HCT116 (cell line): Measurements from ENCODE around the gene EIF4G3. TPM values are rescaled to one million over a fixed set of nuclear protein-coding genes. Genes with fewer than 3 reads are reported as not detected.

Source experiments
- ATAC-seq: fragments of 200-7000 bp; cut with Tn5 transposase; 2 replicates; pipeline ENCODE4 v1.9.1; 2020; ENCODE audit warnings: mild to moderate bottlenecking, moderate library complexity
- BruUV-seq: library from RNA; stranded (reverse); fragments of 400-500 nt; replicated peaks from 2 replicates; lab custom pipeline; 2021; lab: Mats Ljungman, UMichigan
- CTCF ChIA-PET: fragments of 300-600 bp; sonication (Branson Sonifier 250); formaldehyde crosslinking; loops from one replicate; lab custom pipeline; 2021; ENCODE audit warnings: antibody characterized with exemption; lab: Charles Lee
- POLR2A ChIA-PET: fragments of 300-600, 350-600 bp; sonication (Branson Sonifier 250); formaldehyde crosslinking; loops from one replicate; lab custom pipeline; 2021; ENCODE audit warnings: antibody characterized with exemption; lab: Charles Lee
- RAD21 ChIA-PET, 2 experiments: fragments of 300-600 bp; sonication (Branson Sonifier 250); formaldehyde crosslinking; loops; one replicate each; lab custom pipeline; 2023; ENCODE audit warnings: low total read pairs in 2 of 2; ENCODE audit not compliant: uncharacterized antibody in 2 of 2, unreplicated experiment in 2 of 2, low non-redundant PET in 1 of 2; lab: Charles Lee
- DNase-seq: peaks from one replicate; pipeline ENCODE4 v3.0.0-alpha.2; 2010; ENCODE audit warnings: low read depth, low spot score
- H2AFZ ChIP-seq: fragments of 200-600 bp; shearing (Covaris generic), sonication (generic); 2 replicates; pipeline ENCODE4 v1.6.1; 2017; ENCODE audit warnings: low read depth, mixed run types, mixed read lengths, antibody characterized with exemption, low read length; ENCODE audit not compliant: poor library complexity, severe bottlenecking
- H3K27ac ChIP-seq: 2 replicates; pipeline ENCODE4 v1.5.1; 2012; ENCODE audit warnings: low read depth, low read length
- H3K27me3 ChIP-seq: fragments of 200-600 bp; sonication (generic); 2 replicates; pipeline ENCODE4 v1.6.1; 2016; ENCODE audit warnings: mixed run types, low read length, mixed read lengths; ENCODE audit not compliant: insufficient read depth
- H3K36me3 ChIP-seq, 2 experiments: fragments of 200-500 bp in 1 of 2; fragments of 200-600 bp in 1 of 2; sonication (Bioruptor generic) in 1 of 2; sonication (generic) in 1 of 2; 2 replicates each; pipeline versions ENCODE4 v1.5.1 to v1.6.1; 2014 to 2016; ENCODE audit warnings: low read length in 2 of 2, inconsistent platforms in 1 of 2, mixed read lengths in 1 of 2, mixed run types in 1 of 2; ENCODE audit not compliant: insufficient read depth in 2 of 2, control insufficient read depth in 1 of 2
- H3K4me1 ChIP-seq, 2 experiments: fragments of 200-600 bp in 1 of 2; sonication (generic) in 1 of 2; 2 replicates each; pipeline versions ENCODE4 v1.5.1 to v1.6.1; 2012 to 2017; ENCODE audit warnings: low read length in 2 of 2, inconsistent platforms in 1 of 2, mild to moderate bottlenecking in 1 of 2, mixed read lengths in 1 of 2, mixed run types in 1 of 2, moderate library complexity in 1 of 2; ENCODE audit not compliant: insufficient read depth in 2 of 2, control insufficient read depth in 1 of 2
- H3K4me2 ChIP-seq: fragments of 200-600 bp; sonication (generic); 2 replicates; pipeline ENCODE4 v1.6.1; 2017; ENCODE audit warnings: mixed run types, low read length, mixed read lengths
- H3K4me3 ChIP-seq, 2 experiments: fragments of 200-600 bp in 1 of 2; sonication (generic) in 1 of 2; replicated peaks in 1 of 2; 2 replicates each; pipeline ENCODE4 v1.5.1; 2011 to 2016; ENCODE audit warnings: low read length in 2 of 2, control low read depth in 1 of 2, low read depth in 1 of 2, mild to moderate bottlenecking in 1 of 2, mixed read lengths in 1 of 2, mixed run types in 1 of 2
- H3K79me2 ChIP-seq: fragments of 200-600 bp; sonication (generic); 2 replicates; pipeline ENCODE4 v1.6.1; 2017; ENCODE audit warnings: mild to moderate bottlenecking, mixed run types, low read length, moderate library complexity, mixed read lengths; ENCODE audit not compliant: insufficient read depth
- H3K9ac ChIP-seq: fragments of 200-600 bp; sonication (generic); 2 replicates; pipeline ENCODE4 v1.6.1; 2016; ENCODE audit warnings: low read length, mixed read lengths
- H3K9me2 ChIP-seq: fragments of 200-600 bp; sonication (generic), shearing (Covaris generic); 2 replicates; pipeline ENCODE4 v1.6.1; 2017; ENCODE audit warnings: mixed run types, mild to moderate bottlenecking, moderate library complexity; ENCODE audit not compliant: insufficient read depth
- H3K9me3 ChIP-seq, 2 experiments: fragments of 200-500 bp in 1 of 2; fragments of 200-600 bp in 1 of 2; sonication (Bioruptor generic) in 1 of 2; sonication (generic) in 1 of 2; 2 replicates each; pipeline ENCODE4 v1.6.1; 2014 to 2017; ENCODE audit warnings: low read length in 2 of 2, mixed read lengths in 2 of 2, inconsistent platforms in 1 of 2, low read depth in 1 of 2, mild to moderate bottlenecking in 1 of 2, mixed run types in 1 of 2, moderate library complexity in 1 of 2; ENCODE audit not compliant: control insufficient read depth in 1 of 2, insufficient read depth in 1 of 2
- H4K20me1 ChIP-seq: fragments of 200-600 bp; sonication (generic), shearing (Covaris generic); 2 replicates; pipeline ENCODE4 v1.6.1; 2017; ENCODE audit warnings: mixed run types, mild to moderate bottlenecking, moderate library complexity; ENCODE audit not compliant: insufficient read depth
- CEBPB ChIP-seq: IDR thresholded peaks from 2 replicates; pipeline ENCODE4 v1.6.1; 2012; ENCODE audit warnings: low read depth
- ELF1 ChIP-seq: IDR thresholded peaks from 2 replicates; pipeline ENCODE4 v1.6.1; 2012; ENCODE audit warnings: low read depth, borderline replicate concordance
- EZH2 ChIP-seq: fragments of 200-600 bp; sonication (generic); IDR thresholded peaks from 2 replicates; pipeline ENCODE4 v1.6.1; 2017; ENCODE audit warnings: antibody characterized with exemption, mixed run types
- EZH2phosphoT487 ChIP-seq: fragments of 200-600 bp; IDR thresholded peaks from 2 replicates; pipeline ENCODE4 v1.6.1; 2018; ENCODE audit warnings: antibody characterized with exemption, borderline replicate concordance
- FOSL1 ChIP-seq: IDR thresholded peaks from 2 replicates; pipeline ENCODE4 v1.6.1; 2012; ENCODE audit warnings: low read depth
- MAX ChIP-seq: IDR thresholded peaks from 2 replicates; pipeline ENCODE4 v1.6.1; 2012
- TCF7L2 ChIP-seq: IDR thresholded peaks from 2 replicates; pipeline ENCODE4 v1.7.0; 2011; ENCODE audit warnings: borderline replicate concordance, inconsistent platforms; ENCODE audit not compliant: insufficient read depth, insufficient read length; ENCODE audit errors: extremely low read depth
- ZBTB33 ChIP-seq: IDR thresholded peaks from 2 replicates; pipeline ENCODE4 v1.6.1; 2011; ENCODE audit warnings: mild to moderate bottlenecking, low read length, moderate library complexity; ENCODE audit not compliant: insufficient replicate concordance; ENCODE audit errors: extremely low read depth
- ZNF274 ChIP-seq: fragments of 200-500 bp; sonication (Bioruptor generic); IDR thresholded peaks from 2 replicates; pipeline ENCODE4 v1.6.1; 2014; ENCODE audit warnings: mild to moderate bottlenecking, low read depth, low read length, inconsistent platforms
- intact Hi-C: fragments of 100-400 bp; cut with micrococcal nuclease; formaldehyde crosslinking; loops from 2 replicates; pipeline ENCODE4 v1.10.0; 2022
- total RNA-seq: library from RNA; stranded (reverse); gene quantifications from one replicate; pipeline ENCODE4 v1.2.1, GENCODE V29; 2021; ENCODE audit not compliant: unreplicated experiment

The EIF4G3 gene
- total RNA-seq, 1 experiment from 2014 or later, result 40.1 TPM

- Histone ChIP-seq H3K9me2 (peaks cover 3% of the 10 kb centered on the region; the same call in 1 of the 2 replicates), H3K4me2 (no peak overlapping the region), H3K9me3 (no peaks in the 10 kb centered on the region), H2AFZ (no peak overlapping the region), H3K36me3 (no peaks in the 10 kb centered on the region), H3K4me1 (no peaks in the 10 kb centered on the region), H4K20me1 (no peaks in the 10 kb centered on the region), H3K9ac (no peak overlapping the region), H3K79me2 (0 out of 2 replicates have a peak, but pooled peaks cover 7% of the 10 kb centered on the region), H3K4me3 (no peak overlapping the region), H3K27ac (no peak overlapping the region), H3K27me3 (no peaks in the 10 kb centered on the region)
- BruUV-seq, result no TSS peak
- TF ChIP-seq ELF1 (no peak), ZNF274 (no peak), TCF7L2 (no peak), EZH2phosphoT487 (no peak), MAX (no peak), EZH2 (no peak)
- RAD21 ChIA-PET, result no interaction called here
- intact Hi-C loops, result no loop called here
- POLR2A ChIA-PET, result no interaction called here
- ATAC-seq, result no peak
- DNase-seq, result no peak
- CTCF ChIA-PET, result no interaction called here
These were observed 131.3 kb downstream of the EIF4G3 start for GRCh38 chr1:21045351-21045750.

GRCh38 chr1:21042929-21043605 is 133.6 kb downstream of the EIF4G3 start:
- H3K4me3 ChIP-seq, result no peak overlapping the region
- ChIA-PET CTCF (no interaction called here), POLR2A (no interaction called here), RAD21 (no interaction called here)
- no TSS peak for BruUV-seq
- H2AFZ ChIP-seq, result no peak overlapping the region
- H4K20me1 ChIP-seq, result no peaks in the 10 kb centered on the region
- no peak overlapping the region for H3K4me2 ChIP-seq
- H3K9me3 ChIP-seq, result no peaks in the 10 kb centered on the region
- H3K9ac ChIP-seq, result no peak overlapping the region
- DNase-seq (no peak), ATAC-seq (no peak)
- no peaks in the 10 kb centered on the region for H3K27me3 ChIP-seq
- TF ChIP-seq FOSL1, result no peak
- TF ChIP-seq MAX, result no peak
- no peak for TF ChIP-seq ZBTB33
- no peak for TF ChIP-seq CEBPB
- intact Hi-C loops, result no loop called here
- H3K4me1 ChIP-seq, result no peaks in the 10 kb centered on the region
- no peaks in the 10 kb centered on the region for H3K36me3 ChIP-seq
- H3K9me2 ChIP-seq, result no peaks in the 10 kb centered on the region
- H3K79me2 ChIP-seq, result 0 out of 2 replicates have a peak, but pooled peaks cover 7% of the 10 kb centered on the region
- H3K27ac ChIP-seq, result no peak overlapping the region
